Stimulated activated CD4-positive, alpha-beta T cell treated with anti-CD3 and anti-CD28 coated beads, Interleukin-1b, Interleukin-23, amount 100 ng/mL, for 4 hours (primary cell): ENCODE data around the gene LACC1.

Source experiments
- DNase-seq, 2 donors: peaks; one replicate each; pipeline ENCODE4 v3.0.0-alpha.2; 2020; ENCODE audit warnings: low read depth in 2 of 2

LACC1 gene

GRCh38 chr13:43942286-43942685, 62.6 kb downstream of the LACC1 start:
- DNase-seq, result no peak
